ENCODE data around the gene EIF4A3. TPM values are rescaled to one million over a fixed set of nuclear protein-coding genes. Genes with fewer than 3 reads are reported as not detected.

Gene EIF4A3
- total RNA-seq, 1 donor from 2014 or later, result 459 TPM

DNA sequence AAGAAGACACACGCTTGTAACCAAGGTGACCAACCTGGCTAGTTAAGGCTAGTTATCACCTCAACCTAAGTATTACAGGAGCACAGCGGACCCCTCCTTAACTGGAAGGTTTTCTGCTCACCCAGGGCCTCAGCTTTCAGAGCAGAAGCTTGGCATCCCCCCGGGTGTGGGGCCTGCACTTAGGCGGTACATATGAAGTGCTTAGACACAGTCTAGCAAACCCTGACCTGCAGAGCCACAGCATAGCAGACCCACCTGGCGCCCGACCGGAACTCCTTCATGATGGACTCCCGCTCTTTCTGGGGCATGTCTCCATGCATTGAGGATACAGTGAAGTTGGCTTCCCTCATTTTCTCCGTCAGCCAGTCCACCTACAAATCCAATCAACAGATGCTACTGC is 9.8 kb downstream of the EIF4A3 start:
- DNase-seq (ENCODE audit: low read depth), result no peak

DNA sequence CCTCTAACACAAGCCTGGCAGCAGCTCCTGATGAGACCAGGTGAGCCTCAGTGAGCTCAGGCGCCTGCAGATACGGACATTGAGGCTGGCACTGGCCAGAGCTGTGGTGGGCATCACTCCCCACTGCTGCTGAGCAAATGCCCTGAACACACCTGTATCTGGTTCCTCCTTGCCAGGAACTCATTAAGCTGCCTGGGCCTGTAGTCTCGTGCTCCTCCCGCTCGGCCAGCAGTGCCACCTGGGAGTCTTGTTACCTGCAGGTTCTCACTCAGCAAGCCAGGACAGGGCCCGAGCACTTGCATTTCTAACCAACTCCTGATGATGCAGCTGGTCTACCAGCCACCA is 13.3 kb downstream of the EIF4A3 start:
- DNase-seq (ENCODE audit: low read depth), result no peak

DNA sequence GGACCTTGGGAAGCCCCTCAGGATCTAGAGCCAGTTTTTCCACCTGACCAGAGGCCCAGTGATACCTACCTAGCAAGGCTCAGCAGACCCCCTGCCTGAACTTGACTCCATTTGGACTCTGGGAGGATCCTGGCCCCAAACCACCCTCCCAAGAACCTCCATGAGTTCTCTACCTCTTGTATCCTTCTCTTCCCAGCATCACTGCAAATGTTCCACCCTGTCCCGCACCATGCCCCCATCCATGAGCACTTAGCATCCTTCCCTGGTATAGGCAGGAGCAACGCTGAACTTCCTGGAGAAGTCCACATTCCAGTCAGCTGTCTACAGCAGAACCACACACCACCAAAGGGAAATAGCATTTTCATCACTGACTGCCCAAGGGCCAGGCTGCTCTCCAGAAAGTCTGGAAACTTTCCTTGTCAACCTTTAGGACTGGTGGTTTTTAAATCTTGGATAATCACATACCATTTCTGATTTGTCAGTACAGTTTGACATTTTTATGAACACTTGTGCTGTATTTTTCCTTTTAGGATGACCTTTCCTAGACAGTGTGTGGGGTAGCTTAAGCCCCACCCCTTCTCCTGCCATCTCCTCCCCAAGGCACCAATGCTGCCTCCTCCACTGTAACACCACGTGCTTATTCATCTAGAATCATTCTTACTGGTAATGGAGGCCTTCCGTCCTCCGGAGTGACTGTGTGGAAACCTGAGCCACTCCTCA is 13.9 kb downstream of the EIF4A3 start:
- no peak for DNase-seq (ENCODE audit: low read depth)

DNA sequence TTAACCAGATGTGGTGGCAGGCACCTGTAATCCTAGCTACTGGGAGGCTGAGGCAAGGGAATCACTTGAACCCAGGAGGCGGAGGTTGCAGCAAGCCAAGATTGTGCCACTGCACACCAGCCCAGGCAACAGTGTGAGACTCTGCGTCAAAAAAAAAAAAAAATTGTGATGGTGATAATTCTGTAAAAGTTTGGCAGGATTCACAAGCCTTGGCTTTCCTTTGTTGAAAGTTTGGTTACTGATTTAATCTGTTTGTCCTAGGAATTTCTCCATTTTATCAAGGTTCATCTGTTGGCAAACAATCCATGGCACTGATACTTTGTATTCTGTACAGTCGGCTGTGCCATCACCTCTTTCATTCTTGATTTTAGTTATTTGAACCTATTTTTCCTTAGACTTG is 15.9 kb downstream of the EIF4A3 start:
- DNase-seq (ENCODE audit: low read depth), result no peak

DNA sequence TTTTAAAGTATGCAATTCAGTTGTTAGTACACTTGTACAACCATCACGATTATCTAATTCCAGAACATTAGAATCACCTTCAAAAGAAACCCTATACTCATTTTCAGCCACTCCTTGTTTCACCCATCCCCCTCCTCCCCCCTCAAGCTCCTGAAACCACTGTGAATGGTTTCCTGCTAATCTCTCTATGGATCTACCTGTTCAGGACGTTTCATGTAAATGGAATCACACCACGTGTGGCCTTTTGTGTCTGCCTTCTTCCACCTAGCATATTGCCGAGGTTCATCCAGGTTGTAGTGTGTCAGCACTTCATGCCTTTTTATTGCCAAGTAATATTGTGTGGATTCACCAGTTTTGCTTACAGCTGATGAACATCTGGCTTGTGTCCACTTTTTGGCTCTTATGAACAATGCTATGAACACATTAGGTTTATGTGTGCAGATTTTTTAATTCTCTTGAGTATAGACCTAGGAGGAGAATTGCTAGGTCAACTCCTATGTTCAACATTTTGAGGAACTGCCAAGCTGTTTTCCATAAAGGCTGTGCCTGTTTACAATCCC is 17.8 kb downstream of the EIF4A3 start:
- no peak for DNase-seq (ENCODE audit: low read depth)

DNA sequence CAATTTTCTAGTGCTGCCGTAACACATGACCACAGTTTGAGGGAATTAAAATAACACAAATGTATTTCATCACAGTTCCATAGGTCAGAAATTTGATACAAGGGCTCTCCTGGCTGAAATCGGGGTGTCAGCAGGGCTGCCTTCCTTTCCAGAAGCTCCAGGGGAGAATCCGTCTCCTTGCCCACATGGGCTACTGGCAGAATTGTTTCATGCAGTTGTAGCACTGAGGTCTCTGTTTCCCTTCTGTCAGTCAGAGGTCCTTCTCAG is 20.5 kb downstream of the EIF4A3 start:
- no peak for DNase-seq (ENCODE audit: low read depth)

DNA sequence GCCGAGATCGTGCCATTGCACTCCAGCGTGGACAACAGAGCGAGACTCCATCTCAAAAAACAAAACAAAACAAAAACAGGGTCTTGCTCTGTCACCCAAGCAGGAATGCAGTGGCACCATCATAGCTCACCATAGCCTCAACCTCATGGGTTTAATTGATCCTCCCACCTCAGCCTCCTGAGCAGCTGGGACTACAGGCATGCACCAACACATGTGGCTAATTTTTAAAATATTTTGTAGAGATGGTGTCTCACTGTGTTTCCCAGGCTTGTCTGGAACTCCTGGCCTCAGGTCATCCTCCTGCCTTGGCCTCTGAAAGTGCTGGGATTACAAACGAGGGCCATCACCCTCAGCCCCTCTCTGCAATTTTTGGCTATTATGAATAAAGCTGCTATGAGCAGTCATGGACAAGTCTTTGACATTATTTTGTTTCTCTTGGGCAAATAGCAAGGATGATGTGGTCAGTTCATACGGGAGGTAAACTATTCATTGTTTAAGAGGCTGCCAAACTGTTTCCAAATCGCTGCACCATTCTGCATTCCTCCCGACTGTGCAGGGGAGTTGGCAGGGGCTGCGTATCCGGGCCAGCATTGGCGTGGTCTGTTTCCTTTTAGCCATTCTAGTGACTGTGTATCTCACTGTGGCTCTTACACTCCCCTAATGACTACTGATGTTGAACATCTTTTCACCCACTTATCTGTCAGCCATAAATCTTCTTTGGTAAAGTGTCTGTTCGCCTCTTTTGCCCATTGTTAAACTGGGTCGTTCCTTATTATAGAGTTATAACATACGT is 21.1 kb downstream of the EIF4A3 start:
- peak; percentile 23 for DNase-seq (ENCODE audit: low read depth)

DNA sequence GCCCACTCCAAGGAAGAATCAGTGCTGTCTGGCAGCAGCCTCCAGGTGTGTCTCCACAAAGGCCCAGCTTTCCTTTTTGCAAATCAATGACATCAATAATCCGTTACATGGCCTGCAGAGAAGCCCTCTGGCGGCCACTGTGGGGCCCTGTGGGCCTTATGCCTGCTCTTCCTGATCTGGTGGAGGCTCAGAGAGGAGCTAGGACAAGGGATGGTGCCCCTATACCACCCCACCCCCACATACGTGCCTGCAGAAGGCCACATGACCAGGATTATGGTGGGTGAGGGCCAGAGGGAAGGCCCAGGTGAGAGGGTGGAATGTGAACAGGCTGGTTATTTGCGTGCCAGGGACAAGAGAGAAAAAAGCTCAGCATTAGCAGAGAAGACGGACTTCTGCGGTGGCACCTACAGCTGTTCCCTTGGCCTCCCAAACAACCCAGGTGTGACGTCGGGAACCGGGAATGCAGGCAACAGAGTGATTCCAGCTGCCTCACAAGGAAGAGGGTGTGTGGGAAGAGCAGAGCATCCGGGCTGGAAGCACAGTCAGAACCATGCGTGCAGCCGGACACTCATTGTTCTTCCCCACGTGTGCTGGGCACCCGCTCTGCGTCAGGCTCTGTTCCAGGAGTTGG is 22.5 kb downstream of the EIF4A3 start:
- DNase-seq (ENCODE audit: low read depth), result no peak

DNA sequence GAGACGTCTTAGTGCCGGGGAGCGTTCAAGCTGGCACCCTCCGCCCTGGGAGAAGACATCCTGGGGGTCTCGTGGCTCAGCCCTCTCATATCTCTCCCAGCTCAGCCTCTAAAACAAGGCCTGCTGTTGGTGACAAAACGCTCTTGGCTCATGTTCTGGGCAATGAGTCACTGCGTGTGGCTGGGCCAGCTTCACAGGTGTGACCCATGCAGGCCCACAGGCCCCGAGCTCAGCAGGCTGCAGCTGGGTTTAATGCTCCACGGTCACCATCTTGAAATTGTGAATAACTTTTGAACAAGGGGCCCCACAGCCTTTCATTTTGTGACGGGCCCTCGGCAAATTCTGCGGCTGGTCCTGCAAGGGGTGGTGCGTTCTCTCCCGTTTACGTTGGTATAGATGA is 23.1 kb downstream of the EIF4A3 start:
- no peak for DNase-seq (ENCODE audit: low read depth)

DNA sequence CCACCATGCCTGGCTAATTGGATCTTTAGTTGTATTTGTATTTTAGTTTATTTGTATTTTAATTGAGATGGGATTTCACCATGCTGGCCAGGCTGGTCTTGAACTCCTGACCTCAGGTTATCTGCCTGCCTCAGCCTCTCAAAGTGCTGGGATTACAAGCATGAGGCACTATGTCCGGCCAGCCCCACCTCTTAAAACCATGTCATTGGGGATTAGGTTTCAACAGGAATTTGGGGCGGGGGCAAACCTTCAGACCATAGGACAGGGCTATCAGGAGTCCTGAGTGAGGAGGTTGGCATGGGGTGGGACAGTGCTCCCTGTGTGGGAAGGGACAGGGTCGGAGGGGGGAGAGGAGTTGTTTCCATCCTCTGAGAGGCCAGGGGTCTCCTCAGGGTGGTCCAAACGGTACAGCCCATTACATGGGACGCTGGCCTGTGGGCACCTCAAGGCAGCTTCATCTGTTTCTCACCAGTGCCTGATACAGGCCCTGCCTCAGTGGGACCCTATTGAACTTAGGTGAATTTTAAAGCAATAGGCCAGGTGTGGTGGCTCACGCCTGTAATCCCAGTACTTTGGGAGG is 23.9 kb downstream of the EIF4A3 start:
- no peak for DNase-seq (ENCODE audit: low read depth)

DNA sequence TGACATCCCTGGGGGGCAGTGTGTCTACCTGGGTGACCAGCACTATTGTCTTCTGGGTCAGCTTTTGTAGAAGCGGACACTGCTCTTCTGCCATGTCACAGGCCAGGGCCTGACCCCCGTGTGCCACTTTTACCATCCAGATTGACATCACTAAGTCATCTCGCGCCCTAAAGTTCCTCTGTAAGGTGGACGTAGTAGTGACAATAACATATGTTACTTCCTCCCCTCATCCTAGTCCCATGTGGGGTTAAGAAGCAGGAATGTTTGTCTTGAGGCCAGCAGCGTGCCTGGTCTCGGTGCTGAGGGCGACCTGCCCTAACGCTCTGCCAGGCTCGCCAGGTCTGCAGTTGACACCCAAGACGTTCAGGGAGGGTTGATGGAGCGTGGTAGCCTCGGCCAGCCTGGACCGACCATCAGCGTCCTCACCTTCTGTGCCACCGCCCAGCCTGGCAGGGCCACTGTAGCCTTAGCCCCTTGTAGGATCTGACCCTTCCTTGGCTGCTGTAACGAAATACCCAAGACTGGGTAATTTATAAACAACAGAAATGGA is 24.8 kb downstream of the EIF4A3 start:
- no peak for DNase-seq (ENCODE audit: low read depth)

DNA sequence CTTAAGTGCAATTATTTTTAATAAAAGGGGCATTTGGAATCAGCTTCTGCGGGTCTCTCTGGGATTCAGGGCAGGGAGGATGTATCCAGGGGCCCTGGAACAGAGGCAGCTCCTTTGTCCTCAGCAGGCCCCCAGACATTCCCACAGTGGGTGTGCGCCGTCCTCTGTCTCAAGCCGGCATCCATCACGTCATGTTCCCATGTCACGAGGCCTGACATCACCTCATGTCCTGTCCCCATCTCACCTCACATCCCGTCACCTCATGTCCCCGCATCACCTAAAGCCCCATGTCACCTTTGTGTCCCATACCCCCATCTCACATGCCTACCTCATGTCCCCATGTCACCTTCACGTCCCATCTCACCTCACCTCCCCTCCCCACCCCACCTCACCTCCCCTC is 27.1 kb downstream of the EIF4A3 start:
- no peak for DNase-seq (ENCODE audit: low read depth)

DNA sequence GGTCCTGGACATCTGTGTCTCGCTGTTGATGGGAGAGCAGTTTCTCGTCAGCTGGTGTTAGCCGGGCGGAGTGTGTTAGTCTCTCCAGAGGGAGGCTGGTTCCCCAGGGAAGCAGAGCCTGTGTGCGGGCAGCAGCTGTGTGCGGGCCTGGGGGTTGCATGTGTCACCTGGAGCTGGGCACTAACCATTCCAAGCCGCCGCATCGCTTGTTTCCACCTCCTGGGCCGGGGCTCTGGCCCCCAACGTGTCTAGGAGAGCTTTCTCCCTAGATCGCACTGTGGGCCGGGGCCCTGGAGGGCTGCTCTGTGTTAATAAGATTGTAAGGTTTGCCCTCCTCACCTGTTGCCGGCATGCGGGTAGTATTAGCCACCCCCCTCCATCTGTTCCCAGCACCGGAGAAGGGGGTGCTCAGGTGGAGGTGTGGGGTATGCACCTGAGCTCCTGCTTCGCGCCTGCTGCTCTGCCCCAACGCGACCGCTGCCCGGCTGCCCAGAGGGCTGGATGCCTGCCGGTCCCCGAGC is 27.6 kb downstream of the EIF4A3 start:
- DNase-seq (ENCODE audit: low read depth), result no peak

DNA sequence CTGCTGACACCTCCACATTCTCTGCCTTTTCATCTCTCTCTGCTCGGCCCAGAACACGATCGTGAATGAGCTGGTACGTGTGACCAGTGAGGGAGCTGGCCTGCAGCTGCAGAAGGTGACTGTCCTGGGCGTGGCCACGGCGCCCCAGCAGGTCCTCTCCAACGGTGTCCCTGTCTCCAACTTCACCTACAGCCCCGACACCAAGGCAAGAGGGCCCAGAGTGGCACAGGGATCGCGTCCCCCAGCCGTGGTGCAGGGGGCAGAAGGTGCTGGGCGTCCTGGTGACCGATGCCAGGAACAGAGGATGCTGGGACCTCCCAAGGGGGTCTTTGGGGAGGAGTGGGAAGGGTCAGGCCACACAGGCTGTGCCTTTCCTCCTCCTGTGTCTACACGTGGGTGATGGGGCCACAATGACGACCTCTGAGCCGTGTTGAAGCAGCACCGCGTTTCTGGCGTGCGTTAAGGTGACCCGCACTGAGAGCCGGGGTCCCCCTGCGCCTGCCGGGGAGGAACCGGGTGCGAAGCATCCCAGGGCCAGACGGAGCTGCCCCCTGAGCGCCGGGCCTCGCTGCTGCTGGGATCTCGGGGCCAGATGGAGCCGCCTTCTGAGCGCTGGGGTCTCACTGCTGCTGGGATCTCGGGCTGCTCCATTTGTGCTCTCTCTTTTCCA is 28.2 kb downstream of the EIF4A3 start:
- no peak for DNase-seq (ENCODE audit: low read depth)

DNA sequence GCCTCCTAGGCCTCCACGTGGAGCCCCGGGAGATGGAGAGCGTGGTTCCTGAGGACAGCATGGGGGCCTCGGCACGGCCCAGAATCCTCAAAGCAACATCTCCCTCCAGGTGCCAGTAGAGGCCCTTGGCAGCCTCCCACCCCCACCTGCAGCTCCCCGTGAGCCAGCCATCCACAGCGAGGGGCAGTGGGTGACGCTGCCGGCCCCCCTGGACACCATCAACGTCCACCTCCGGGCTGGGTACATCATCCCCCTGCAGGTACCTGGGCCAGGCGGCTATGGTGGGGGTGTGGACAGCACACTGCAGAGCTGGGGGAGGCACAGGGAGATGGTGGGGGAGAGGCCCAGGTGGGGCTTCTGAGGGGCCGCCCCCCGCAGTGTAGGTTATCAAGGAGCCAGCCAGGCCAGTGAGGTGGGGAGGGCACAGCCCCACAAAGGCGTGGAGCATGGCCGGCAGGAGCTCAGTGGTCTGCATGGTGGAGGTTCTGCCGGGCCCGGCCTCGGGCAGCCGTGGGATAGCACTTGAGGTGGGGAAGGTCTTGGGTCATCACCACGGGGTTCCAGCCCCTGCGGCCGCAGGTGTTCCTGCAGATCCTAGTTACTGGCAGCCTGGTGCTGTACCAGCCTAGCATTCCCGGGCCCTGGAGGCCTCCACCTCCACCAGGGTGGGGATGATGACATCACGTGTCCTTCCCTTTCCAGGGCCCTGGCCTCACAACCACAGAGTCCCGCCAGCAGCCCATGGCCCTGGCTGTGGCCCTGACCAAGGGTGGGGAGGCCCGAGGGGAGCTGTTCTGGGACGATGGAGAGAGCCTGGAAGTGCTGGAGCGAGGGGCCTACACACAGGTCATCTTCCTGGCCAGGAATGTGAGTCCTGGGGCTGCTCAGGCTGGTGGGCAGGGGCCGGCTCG is 29.2 kb downstream of the EIF4A3 start:
- no peak for DNase-seq (ENCODE audit: low read depth)

DNA sequence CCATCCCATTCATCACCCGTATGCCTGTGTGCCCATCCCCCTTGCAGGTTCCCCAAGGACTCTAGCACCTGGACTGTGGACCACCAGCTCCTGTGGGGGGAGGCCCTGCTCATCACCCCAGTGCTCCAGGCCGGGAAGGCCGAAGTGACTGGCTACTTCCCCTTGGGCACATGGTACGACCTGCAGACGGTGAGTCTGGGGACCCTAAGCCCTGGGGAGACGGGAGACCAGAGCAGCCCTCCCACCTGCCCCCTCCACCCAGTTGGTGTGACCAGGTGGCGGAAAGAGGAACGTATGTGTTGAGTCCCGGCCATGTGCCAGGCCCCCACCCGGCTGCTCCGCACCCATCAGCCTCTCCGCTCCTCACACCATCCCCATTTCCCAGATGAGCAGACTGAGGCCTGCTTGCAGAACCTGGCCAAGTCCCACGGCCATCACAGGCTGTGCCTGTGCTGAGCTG is 30.0 kb downstream of the EIF4A3 start:
- DNase-seq (ENCODE audit: low read depth), result no peak

DNA sequence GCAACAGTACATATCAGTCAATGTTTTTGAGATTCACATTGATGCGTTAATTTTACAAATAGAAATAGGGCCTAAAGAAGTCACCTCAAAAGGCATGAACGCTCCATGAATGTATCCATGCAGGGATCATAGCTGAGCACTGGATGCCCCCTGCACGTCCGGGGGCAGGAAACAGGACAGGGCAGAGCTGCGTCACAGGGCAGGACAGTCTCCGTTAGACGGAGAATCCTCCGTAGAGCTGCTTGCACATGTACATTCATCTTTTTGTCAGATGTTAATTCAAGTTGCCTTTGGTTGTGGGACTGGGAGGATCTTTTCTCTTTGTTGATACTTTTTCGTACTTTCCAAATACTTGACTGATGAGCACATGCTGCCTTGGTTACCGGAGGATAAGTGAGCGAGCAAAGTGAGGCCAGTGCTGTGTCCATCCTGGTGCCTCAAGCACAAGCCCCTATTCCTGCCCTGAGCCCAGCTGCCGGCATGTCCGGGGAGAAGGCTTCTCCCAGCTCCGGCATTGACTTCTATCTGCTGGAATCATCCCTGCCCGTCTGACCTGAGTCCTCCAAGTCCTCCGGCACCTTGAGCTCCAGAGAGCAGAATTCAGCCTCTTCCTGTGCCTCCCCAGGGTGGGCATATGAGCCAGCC is 30.5 kb downstream of the EIF4A3 start:
- no peak for DNase-seq (ENCODE audit: low read depth)

DNA sequence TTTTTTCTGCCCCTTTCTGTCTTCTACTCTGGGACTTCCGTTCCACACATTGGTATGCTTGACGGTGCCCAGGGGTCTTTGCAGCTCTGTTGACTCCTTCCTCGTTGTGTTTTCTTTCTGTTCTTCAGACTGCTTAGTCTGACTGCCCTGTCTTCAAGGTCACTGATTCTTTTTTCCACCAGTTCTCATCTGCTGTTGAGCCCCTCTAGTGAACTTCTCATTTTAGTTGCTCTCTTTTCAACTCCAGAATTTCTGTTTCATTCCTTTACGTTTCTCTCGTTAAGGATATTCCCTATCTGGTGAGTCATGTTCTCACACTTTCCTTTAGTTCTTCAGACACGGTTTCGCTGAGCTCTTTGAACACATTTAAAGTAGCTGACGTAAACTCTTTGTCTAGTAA is 31.8 kb downstream of the EIF4A3 start:
- no peak for DNase-seq (ENCODE audit: low read depth)

DNA sequence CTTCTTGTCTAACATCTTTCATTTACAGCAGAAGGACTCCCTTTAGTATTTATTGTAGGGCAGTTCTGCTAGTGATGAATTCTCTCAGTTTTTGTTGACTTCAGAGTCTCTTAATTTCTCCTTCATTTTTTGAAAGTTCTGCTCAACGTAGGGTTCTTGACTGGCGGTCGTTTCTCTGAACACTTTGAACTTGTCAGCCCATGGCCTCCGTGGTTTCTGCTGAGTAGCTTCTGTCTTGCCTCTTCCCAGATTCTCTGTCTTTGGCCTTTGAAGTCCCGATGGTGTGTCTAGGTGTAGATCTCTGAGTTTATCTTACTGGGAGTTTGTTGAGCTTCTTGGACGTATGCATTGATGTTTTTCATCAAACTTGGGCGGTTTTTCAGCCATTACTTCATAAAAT is 32.2 kb downstream of the EIF4A3 start:
- no peak for DNase-seq (ENCODE audit: low read depth)

DNA sequence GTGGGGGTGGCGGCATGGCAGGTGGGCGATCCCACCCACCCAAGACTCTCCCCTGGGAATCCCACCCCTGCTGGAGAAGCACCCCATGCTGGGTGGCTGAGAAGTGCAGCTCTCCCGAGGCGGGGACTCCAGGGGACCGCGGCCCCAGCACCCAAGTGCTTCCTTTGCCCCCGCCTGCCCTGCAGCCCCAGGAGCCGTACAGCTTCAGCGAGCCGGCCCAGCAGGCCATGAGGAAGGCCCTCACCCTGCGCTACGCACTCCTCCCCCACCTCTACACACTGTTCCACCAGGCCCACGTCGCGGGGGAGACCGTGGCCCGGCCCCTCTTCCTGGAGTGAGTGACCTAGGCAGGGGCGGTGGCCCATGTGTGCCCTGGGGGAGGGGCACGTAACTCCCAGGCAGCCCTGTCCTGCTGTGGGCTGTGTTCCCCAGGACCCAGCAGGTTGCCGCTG is 33.9 kb downstream of the EIF4A3 start:
- no peak for DNase-seq (ENCODE audit: low read depth)

Data from renal cortical epithelial cell (primary cell).